NCI-H524 treated with DMSO at 0.1 percent for 48 hours (cell line): ENCODE results near the gene CREBRF.
A peak's percentile ranks its signal among the peaks of the same experiment; 100 is the strongest.
"Not testable (repeated sequence)": the region's sequence is repeated elsewhere in the genome, so short reads cannot be mapped to it uniquely, and the experiment has no call there.

Source experiments
- DNase-seq: peaks from one replicate; lab custom pipeline; 2025; lab: John Stamatoyannopoulos, UW

CREBRF gene, protein sequence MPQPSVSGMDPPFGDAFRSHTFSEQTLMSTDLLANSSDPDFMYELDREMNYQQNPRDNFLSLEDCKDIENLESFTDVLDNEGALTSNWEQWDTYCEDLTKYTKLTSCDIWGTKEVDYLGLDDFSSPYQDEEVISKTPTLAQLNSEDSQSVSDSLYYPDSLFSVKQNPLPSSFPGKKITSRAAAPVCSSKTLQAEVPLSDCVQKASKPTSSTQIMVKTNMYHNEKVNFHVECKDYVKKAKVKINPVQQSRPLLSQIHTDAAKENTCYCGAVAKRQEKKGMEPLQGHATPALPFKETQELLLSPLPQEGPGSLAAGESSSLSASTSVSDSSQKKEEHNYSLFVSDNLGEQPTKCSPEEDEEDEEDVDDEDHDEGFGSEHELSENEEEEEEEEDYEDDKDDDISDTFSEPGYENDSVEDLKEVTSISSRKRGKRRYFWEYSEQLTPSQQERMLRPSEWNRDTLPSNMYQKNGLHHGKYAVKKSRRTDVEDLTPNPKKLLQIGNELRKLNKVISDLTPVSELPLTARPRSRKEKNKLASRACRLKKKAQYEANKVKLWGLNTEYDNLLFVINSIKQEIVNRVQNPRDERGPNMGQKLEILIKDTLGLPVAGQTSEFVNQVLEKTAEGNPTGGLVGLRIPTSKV

GRCh38 chr5:173055983-173056782 lies at the start of gene CREBRF:
Gene CREBRF (plus strand): TSS chr5:173056352. CDS start chr5:173080776, 24,424 bp downstream.
- DNase-seq = peak; percentile 49

DNA sequence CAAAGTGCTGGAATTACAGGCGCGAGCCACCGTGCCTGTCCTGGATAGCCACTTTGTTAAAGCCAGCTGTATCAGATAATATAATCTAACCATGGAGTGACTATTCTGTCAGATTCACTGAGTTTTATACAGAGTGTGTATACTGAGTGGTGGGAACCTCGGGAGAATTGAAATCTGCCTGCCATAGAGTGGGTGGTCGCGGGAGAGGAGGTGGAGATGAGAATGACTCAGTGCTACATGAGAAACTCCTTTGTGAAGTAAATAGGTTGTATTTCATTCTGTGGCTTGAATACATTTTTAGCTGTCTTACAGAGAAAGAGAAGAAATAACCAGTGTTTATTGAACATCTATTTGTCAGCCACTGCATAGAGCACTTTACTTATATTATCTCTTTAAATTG lies 46.1 kb upstream of the CREBRF start:
- DNase-seq = no peak

DNA sequence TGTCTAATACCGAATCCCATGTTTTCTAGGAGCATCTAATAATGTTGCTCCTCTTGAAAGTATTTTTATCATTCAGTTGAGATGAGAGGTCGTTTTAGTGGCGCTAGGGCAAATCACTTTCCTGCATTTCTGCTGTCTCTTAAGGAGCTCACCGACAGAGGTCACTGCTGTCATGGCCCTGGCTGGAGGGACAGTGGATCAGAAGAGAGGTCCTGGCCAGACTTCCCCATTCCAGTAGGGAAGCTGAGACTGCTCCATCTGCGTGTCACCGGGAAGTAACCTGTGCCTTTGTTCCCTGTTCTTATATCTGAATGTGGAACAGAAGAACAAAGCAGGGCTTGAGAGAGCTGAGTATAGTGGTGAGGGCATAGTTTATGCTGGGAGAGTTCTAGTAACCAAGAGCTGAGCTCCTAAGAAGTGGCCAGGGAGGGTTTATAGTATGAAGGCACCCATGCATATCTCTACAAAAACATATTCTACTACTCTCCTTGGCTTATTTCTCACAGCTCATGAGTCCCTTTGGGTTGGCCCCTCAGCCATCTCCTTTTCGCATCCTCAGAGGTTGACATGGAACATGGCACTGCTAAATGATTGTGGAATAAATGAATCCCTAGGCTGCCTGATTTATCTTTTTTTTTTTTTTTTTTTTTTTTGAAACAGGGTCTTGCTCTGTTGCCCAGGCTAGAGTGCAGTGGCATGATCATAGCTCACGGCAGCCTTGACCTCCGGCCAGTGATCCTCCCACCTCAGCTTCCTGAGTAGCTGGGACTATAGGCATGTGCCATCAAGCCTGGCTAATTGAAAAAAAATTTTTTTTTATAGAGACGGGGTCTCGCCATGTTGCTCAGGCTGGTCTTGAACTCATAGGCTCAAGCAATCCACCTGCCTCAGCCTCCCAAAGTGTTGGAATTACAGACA lies 45.3 kb upstream of the CREBRF start:
- DNase-seq = no peak

GRCh38 chr5:173011566-173011965 lies 44.6 kb upstream of the CREBRF start:
- no peak for DNase-seq

DNA sequence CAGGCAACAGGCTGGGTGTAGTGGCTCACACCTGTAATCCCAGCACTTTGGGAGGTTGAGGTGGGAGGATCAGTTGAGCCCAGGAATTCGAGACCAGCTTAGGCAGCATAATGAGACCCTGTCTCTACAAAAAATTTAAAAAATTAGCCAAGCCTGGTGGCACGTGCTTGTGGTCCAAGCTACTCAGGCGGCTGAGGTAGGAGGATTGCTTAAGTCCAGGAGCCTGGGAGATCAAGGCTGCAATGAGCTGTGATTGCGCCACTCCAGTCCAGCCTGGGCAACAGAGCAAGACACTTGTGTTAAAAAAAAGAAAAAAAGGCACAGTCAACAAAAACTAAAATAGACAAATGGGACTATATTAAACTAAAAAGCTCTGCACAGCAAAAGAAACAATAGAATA lies 43.3 kb upstream of the CREBRF start:
- DNase-seq = no peak

DNA sequence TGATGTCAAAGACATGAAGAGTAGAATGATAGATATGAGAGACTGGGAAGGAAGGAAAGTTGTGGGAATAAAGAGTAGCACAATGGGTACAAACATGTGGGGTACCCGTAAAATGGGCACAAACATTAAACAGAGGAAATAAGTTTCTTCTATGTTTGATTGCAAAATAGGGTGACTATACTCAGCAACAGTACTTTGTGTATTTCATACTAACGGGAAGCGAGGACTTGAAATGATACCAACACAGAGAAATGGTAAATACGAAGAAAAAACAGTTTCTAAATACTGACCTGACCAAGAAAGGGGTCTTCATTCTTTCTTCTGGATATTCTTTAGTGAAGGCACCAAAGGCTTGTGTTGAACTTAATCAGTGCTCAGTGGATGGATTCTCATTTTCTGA lies 41.5 kb upstream of the CREBRF start:
- DNase-seq = no peak

GRCh38 chr5:173015192-173015591 lies 41.0 kb upstream of the CREBRF start:
- DNase-seq = no peak

DNA sequence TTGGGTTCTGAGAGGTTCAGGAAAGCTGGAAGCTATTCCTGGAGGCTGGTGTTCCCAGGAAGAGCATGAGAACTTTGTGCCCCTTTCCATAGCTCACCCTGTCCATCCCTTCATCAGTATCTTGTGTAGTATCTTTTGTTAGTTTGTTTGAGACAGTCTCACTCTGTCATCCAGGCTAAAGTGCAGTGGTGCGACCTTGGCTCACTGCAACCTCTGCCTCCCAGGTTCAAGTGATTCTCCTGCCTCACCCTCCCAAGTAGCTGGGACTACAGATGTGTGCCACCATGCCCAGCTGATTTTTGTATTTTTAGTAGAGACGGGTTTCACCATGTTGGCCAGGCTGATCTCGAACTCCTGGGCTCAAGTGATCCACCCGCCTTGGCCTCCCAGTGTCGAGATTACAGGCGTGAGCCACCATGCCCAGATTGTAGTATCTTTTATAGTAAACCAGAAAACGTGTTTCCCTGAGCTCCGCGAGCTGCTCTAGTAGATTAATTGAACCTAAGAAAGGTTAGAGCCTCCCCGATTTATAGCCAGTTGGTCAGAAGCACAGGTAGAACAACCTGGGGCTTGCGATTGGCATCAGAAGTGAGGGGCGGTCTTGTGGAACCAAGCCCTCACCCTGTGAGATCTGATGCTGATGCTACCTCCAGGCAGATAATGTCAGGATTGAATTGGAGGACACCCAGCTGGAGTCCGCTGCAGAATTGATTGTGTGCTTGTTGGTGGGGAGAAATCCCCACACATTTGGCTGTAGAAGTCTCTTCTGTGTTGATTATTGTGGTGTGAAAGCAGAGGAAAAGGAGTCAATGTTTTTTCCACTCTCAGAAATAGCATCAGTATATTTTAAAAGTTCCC lies 40.3 kb upstream of the CREBRF start:
- no peak for DNase-seq

GRCh38 chr5:173016598-173017046 lies 39.5 kb upstream of the CREBRF start:
- no peak for DNase-seq

- DNase-seq = not testable (repeated sequence)
These were observed 39.1 kb upstream of the CREBRF start for GRCh38 chr5:173017087-173017486.

GRCh38 chr5:173018358-173018757 lies 37.8 kb upstream of the CREBRF start:
- no peak for DNase-seq

- no peak for DNase-seq
These were observed 36.0 kb upstream of the CREBRF start for GRCh38 chr5:173020154-173020581.

GRCh38 chr5:173020643-173021042 lies 35.5 kb upstream of the CREBRF start:
- no peak for DNase-seq

- DNase-seq = no peak
These were observed 30.5 kb upstream of the CREBRF start for GRCh38 chr5:173025651-173026050.

GRCh38 chr5:173027905-173028304 lies 28.2 kb upstream of the CREBRF start:
- no peak for DNase-seq

DNA sequence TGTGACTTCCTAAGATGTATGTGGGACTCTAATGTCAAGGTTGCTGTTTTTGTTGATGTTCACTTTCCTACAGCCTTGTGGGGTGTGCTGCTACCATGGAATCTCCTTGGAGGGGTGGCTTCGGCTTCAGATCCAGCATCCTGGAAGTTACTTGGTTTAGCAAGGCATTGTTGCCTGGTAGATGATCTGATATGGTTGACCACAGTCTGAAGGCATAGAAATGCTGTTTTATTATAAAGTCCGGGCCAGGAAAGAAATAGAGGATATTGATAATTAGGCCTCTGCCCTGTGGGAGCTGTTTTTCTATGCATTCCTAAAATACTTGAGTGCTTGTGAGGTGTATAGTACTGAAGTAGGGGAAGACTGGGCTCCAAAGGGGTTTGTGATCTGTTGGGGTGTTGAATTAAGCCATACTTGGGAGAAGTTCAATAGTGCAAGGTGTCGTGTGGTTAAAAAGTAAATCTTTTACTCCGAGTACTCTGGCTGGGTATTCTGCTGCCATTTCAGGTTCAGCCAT lies 27.3 kb upstream of the CREBRF start:
- no peak for DNase-seq

DNA sequence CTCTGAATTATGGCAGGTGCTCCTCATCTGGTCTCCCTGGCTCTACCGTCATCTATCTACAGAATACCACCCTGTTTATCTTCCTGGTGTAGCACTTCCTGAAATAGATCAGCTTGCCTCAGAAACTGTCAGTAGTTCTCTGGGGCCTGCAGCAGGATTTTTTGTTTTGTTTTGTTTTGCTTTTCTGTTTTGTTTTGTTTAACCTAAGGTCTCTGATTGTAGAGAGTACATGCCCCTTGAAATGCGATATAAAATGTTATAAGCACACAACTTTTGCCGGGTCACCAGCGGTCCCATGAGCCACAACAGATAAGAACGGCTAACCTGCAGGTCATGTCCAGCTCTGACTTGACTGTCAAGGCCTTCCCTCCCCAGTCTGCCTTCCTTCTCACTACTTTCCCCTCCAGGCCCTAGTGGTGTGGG lies 26.6 kb upstream of the CREBRF start:
- no peak for DNase-seq

DNA sequence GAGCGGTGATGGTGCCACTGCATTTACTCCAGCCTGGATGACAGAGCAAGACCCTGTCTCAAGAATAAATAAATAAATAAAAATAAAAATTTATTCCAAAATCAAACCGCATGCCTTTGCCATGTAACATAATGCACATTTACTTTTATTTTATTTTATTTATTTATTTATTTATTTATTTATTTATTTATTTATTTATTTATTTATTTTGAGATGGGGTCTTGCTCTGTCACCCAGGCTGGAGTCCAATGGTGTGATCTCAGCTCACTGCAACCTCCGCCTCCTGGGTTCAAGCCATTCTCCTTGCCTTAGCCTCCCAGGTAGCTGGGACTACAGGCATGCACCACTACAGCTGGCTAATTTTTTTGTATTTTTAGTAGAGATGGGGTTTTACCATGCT lies 24.1 kb upstream of the CREBRF start:
- DNase-seq = not testable (repeated sequence)

DNA sequence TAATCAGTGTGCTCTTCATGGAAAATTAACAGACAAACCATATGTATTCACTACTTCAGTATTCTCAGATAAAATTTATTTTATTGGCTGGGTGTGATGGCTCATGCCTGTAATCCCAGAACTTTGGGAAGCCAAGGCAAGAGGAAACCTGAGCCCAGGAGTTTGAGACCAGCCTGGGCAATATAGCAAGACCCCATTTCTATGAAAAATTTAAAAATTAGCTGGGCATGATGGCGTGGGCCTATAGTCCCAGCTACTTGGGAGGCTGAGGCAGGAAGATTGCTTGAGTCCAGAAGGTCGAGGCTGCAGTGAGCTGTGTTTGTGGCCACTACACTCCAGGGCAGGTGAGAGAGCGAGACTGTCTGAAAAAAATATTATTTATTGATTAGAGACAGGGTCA lies 23.4 kb upstream of the CREBRF start:
- DNase-seq = no peak

DNA sequence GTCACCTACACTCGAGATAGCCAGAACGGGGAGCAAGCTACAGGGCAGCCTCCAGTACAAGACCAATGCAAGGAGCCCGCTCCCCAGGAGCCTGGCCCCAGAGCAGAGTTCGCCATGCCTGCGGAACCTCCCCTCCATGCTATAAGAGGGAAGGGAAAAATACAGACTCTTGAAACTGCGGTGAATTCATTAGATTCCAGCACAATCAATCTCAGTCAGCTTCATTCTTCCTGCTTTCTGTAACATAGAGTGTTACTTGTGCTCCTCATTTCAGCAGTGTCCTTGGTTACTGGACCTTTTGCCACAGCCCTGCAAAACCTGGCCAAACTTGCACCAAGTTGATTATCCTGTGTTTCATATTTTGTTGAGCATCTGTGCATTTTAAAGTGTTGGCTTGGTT lies 22.2 kb upstream of the CREBRF start:
- no peak for DNase-seq
